HG03097 (cell line): ENCODE results near the gene GSK3A.

ENCODE experiments used
- ATAC-seq: cut with Tn5 transposase; IDR thresholded peaks from one replicate; pipeline ENCODE4 v1.9.1; 2021; ENCODE audit not compliant: unreplicated experiment, low FRiP score

Gene GSK3A

DNA sequence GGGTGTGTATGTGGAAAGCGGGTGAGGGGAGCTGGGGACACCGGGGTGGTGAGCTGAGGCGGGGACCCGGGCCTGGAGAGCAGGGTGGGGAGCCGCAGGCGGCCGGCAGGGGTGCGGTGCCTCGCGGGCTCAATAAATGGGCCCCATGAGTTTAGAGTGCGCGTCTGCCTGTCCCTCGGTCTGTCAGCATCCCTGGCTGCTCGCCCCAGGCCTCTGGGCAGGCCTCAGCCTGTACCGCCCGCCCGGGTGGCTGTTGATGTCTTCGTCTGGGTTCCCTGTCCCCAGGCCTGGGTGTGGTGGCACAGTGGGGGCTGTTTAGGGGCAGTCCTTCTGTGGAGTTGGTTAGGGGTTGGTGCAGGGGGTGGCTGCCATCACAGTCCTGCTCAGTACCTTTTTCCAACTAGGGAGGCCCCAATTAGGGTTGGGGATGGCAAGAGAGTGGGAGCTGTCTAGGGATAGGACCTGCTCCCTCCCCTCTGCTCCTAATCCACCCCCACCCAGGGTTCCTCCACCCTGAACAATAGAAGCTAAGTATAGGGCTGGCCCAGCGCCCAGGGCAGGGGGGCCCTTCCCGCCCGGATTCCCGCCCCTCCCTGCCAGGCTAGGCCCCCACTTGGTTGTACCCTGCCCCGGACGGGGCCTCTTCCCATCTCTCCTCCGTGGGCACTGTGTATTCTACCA lies 38.9 kb upstream of the GSK3A start:
- no peak for ATAC-seq

DNA sequence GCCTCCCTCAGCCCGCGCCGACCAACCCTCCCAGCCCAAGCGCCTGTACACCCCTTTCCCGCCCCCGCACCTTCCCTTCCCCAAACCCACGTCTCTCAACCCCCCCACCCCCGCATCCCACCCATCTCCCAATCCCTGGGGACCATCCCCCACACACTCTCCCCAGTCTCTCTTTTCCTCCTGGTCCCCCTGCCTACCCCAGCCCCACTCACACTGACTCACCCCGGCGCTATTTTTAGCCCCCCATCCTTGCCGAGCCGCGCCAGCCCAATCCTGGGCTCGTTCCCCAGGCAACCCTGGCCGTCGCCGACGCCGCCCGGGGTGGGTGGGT lies 38.4 kb upstream of the GSK3A start:
- no peak for ATAC-seq

- peak; percentile 16 for ATAC-seq
These were observed 37.8 kb upstream of the GSK3A start for GRCh38 chr19:42279902-42280814.

GRCh38 chr19:42279155-42279901 lies 36.9 kb upstream of the GSK3A start:
- ATAC-seq: no peak

DNA sequence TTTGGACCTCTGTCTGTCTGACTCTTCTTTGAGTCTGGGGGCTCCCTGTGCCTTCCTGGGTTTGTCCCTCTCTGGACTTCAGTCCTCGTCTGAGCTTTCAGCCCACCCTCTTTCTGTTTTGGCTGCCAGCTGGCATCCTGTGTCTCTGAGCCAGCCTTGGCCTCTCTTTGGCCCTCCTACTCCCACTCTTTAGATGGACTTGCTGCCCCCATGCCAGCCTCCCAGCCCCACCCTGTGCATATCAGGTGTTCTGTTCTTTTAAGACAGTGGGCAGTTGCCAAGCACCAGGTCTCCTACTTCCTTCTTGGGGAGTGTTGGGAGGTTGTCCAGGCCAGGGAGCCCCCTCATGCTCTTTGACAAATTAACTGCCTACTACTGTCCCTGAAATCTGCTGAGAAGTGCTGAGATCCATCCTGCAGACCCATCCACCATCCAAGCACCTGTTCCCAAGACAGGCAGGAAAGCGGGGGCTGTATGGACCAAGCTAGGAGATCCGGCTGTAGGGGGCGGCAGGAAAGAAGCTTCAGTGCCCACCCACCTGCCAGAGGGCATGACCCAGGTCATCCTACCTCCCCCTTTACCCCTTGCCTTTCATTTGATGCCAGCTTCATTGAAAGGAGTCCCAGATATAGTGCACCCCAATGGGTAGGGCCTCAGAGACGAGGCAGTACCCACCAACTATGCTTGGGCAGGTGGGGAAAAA lies 36.2 kb upstream of the GSK3A start:
- no peak for ATAC-seq

- ATAC-seq: no peak
These were observed 35.5 kb upstream of the GSK3A start for GRCh38 chr19:42277821-42278451.

GRCh38 chr19:42276821-42277220 lies 34.4 kb upstream of the GSK3A start:
- no peak for ATAC-seq

DNA sequence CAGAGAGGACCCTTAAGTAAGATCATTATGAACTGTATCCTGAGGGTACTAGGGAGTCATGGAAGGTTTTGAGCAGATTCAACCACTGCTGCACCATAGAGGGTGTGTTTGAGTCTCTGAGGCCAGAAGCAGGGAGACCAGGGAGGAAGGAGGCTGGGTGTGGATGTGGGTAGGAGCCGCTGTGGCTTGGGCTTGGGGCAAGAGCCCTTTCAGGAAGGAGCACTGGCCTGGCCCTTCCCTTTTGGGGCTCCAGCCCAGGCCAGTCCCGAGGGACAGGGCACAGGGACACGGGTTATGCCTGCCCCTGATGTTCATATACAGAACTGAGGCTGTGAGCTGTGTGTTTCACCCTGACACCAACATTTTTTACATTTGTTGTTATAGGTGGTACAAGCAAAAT lies 33.9 kb upstream of the GSK3A start:
- no peak for ATAC-seq

DNA sequence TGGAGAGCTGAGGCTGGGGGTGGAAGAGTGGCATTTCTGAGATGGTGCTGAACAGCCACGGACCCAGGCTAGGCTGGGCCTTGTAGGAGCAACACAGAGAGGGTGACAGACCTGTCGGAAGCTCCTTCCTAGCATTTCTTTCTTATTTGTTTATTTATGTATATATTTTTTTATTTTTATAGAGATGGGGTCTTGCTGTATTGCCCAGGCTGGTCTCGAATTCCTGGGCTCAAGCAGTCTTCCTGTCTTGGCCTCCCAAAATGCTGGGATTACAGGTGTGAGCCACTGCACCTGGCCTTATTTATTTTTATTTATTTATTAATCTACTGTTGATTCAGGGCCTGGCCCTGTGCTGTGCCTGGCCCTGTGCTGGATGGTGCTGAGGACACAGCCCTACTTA lies 33.1 kb upstream of the GSK3A start:
- no peak for ATAC-seq

DNA sequence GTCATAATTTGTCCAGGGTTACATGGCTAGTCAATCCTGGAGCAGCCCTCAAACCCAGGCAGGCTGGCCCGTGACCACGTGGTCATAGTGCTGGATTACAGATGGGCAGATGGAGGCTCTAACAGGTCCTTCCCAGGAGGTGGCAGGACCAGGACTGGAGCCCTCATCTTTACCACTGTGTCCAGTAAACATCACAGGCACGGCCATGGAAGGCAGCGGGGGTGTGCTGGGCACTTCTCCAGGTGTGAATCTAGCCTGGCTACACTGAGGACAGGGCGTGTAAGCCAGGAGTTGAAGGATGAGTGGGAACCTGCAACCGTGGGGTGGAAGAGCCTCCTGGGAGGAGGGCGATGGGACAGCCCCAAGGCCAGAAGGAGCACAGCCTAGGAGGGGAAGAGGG lies 32.7 kb upstream of the GSK3A start:
- no peak for ATAC-seq

DNA sequence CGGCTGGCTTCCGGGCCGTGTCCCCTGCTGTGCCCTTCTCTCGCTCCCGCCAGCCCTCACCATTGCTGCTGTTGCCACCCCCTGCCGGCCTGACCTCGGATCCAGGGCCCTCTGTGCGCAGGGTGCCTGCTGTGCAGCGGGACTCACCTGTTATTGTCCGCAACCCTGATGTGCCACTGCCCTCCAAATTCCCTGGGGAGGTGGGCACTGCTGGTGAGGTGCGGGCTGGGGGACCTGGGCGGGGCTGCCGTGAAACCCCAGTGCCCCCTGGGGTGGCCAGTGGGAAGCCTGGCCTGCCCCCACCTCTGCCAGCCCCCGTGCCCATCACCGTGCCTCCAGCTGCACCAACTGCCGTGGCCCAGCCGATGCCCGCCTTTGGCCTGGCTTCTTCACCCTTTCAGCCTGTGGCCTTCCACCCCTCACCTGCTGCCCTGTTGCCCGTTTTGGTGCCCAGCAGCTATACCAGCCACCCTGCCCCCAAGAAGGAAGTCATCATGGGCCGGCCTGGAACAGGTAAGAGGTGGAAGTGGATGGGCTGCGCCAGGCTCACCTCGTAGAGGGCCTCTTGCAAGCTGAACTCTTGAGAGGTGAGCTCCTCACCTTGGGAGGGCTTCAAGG lies 31.8 kb upstream of the GSK3A start:
- no peak for ATAC-seq

DNA sequence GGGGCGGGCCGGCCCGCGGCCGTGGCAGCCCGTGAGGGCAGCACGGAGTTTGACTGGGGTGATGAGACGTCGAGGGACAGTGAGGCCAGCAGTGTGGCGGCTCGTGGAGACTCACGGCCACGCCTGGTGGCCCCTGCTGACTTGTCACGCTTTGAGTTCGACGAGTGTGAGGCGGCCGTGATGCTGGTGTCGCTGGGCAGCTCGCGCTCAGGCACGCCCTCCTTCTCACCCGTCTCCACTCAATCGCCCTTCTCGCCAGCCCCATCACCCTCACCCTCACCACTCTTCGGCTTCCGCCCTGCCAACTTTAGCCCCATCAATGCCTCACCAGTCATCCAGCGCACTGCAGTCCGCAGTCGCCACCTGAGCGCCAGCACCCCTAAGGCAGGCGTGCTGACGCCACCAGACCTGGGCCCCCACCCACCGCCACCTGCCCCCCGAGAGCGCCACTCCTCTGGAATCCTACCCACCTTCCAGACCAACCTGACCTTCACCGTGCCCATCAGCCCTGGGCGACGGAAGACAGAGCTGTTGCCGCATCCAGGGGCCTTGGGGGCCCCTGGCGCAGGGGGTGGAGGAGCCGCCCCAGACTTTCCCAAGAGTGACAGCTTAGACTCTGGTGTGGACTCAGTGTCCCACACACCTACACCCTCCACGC lies 31.1 kb upstream of the GSK3A start:
- ATAC-seq: no peak

GRCh38 chr19:42272989-42273406 lies 30.6 kb upstream of the GSK3A start:
- no peak for ATAC-seq

GRCh38 chr19:42272535-42272897 lies 30.1 kb upstream of the GSK3A start:
- no peak for ATAC-seq

DNA sequence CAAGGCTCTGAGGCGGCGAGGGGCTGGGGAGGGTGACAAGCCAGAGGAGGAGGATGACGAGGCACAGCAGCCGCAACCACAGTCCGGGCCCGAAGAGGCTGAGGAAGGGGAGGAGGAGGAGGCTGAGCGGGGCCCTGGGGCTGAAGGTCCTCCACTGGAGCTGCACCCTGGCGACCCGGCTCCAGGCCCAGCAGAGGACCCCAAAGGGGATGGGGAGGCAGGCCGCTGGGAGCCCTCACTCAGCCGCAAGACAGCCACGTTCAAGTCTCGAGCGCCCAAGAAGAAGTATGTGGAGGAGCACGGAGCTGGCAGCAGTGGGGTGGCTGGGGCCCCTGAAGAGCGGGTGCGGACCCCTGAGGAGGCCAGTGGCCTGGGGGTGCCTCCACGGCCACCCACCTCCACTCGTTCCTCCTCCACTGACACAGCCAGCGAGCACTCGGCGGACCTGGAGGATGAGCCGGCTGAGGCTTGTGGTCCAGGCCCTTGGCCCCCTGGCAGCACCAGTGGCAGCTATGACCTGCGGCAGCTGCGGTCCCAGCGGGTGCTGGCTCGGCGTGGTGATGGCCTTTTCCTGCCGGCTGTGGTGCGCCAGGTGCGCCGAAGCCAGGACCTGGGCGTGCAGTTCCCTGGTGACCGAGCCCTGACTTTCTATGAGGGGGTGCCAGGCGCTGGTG lies 29.6 kb upstream of the GSK3A start:
- no peak for ATAC-seq

DNA sequence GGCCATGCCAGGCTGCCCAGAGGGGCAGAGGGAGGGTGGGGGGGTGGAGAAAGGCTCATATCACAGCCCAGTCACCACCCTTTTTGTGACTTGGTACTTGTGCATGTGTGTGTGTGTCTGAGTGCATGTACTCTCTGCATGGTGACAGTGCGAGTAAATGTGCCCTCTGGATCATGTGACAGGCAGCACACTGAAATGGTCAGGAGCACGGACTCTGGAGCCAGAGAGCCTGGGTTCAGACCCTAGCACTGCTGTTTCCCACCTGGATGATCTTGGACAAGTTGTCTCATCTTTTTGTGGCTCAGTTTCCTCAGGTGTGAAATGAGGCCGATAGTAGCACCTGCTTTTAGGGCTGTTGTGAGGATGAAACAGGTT lies 28.6 kb upstream of the GSK3A start:
- ATAC-seq: no peak

DNA sequence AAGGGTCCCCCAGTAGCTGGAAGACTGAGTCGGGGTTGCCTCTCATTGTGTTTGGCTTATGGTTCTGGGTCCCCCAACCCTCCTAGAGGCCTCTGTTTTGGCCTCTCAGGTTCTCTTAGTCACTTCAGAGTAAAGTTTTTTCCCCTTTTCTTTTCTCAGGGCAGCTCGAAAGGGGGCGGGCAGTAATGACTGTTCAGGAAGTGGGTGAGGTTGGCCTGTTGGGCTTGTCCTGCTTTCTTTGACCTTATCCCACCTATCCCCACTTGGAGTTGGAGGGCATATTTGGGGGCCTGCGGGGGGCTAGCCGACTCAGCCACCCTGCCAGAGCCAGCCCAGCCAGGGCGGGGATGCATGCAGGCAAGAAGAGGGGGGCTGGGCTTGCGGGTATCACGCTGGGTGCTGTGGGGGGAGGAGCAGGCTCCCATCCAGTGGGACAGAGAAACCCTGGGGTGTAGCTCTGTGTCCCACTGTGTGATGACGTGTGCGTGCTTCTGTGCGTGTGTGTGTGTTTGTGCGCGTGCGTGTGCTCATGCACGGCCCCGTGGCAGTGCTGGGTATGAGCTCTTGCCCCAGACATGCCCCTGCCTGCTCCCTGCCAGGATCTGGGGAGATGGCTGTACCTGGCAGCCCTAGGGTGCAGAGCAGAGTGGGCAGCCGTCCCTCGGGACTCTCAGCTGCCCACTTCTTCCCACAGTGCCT lies 28.1 kb upstream of the GSK3A start:
- no peak for ATAC-seq
